GM12878 (cell line): ENCODE results near the gene CCDC32. TPM values are rescaled to one million over a fixed set of nuclear protein-coding genes. Genes with fewer than 3 reads are reported as not detected.

ENCODE experiments used
- ATAC-seq: fragments of 200-7000 bp; cut with Tn5 transposase; 3 replicates; pipeline ENCODE4 v1.9.1; 2020; ENCODE audit warnings: mild to moderate bottlenecking, moderate library complexity
- BruUV-seq: library from RNA; stranded (reverse); fragments of 400-500 nt; replicated peaks from 2 replicates; lab custom pipeline; 2021; lab: Mats Ljungman, UMichigan
- CTCF ChIA-PET: fragments of 300-600 bp; sonication (Branson Sonifier 250); formaldehyde crosslinking; extraction: SDS; loops from one replicate; lab custom pipeline; 2021; ENCODE audit warnings: inconsistent platforms; lab: Yijun Ruan, JAX
- POLR2A ChIA-PET: fragments of 350-600 bp; formaldehyde crosslinking; extraction: SDS; loops from one replicate; lab custom pipeline; 2021; ENCODE audit warnings: inconsistent platforms; lab: Charles Lee
- RAD21 ChIA-PET: fragments of 300-600 bp; sonication (Branson Sonifier 250); formaldehyde crosslinking; loops from one replicate; lab custom pipeline; 2023; ENCODE audit warnings: antibody characterized with exemption; ENCODE audit not compliant: unreplicated experiment; lab: Charles Lee
- SMC1A ChIA-PET: fragments of 300-600 bp; sonication (Branson Sonifier 250); formaldehyde crosslinking; loops from one replicate; lab custom pipeline; 2023; ENCODE audit not compliant: unreplicated experiment, uncharacterized antibody; lab: Charles Lee
- DNase-seq: peaks from one replicate; pipeline ENCODE4 v3.0.0-alpha.2; 2011; ENCODE audit warnings: low read depth, low spot score
- FAIRE-seq: peaks from 3 replicates; lab custom pipeline; 2011; peaks lifted over from hg19 to GRCh38; lab: Jason Lieb, UNC
- H2AFZ ChIP-seq: 2 replicates; pipeline ENCODE4 v1.6.0; 2011; ENCODE audit warnings: low read depth, low read length, control low read depth; ENCODE audit not compliant: control insufficient read depth
- H3K27ac ChIP-seq: 2 replicates; pipeline ENCODE4 v1.5.1; 2011; ENCODE audit warnings: control low read depth; ENCODE audit not compliant: control insufficient read depth, insufficient read depth
- H3K27me3 ChIP-seq, 2 experiments: replicated peaks in 1 of 2; 2 replicates each; pipeline versions ENCODE4 v1.6.0 to v1.6.1; 2011; ENCODE audit warnings: low read length in 1 of 2; ENCODE audit not compliant: control insufficient read depth in 2 of 2, insufficient read depth in 2 of 2
- H3K36me3 ChIP-seq, 2 experiments: 2 replicates each; pipeline ENCODE4 v1.5.1; 2011; ENCODE audit warnings: low read length in 1 of 2; ENCODE audit not compliant: control insufficient read depth in 2 of 2, insufficient read depth in 2 of 2
- H3K4me1 ChIP-seq: 2 replicates; pipeline ENCODE4 v1.6.1; 2011; ENCODE audit warnings: mild to moderate bottlenecking, low read length, moderate library complexity, mixed read lengths; ENCODE audit not compliant: control insufficient read depth, insufficient read depth
- H3K4me2 ChIP-seq: 2 replicates; pipeline ENCODE4 v1.6.0; 2011; ENCODE audit warnings: control low read depth; ENCODE audit not compliant: control insufficient read depth, insufficient read depth
- H3K4me3 ChIP-seq: fragments of 200-600 bp; sonication (generic); 2 replicates; pipeline ENCODE4 v1.5.1; 2016
- H3K79me2 ChIP-seq: 2 replicates; pipeline ENCODE4 v1.6.0; 2011; ENCODE audit warnings: low read length; ENCODE audit not compliant: control insufficient read depth, insufficient read depth
- H3K9ac ChIP-seq: 2 replicates; pipeline ENCODE4 v1.8.0; 2011; ENCODE audit warnings: low read length, control low read depth, mixed read lengths; ENCODE audit not compliant: control insufficient read depth, insufficient read depth
- H3K9me3 ChIP-seq: replicated peaks from 3 replicates; pipeline ENCODE4 v1.5.1; 2011; ENCODE audit warnings: mild to moderate bottlenecking, low read length; ENCODE audit not compliant: control insufficient read depth, insufficient read depth
- H4K20me1 ChIP-seq: 2 replicates; pipeline ENCODE4 v1.6.0; 2011; ENCODE audit not compliant: control insufficient read depth, insufficient read depth
- CEBPB ChIP-seq, 2 experiments: fragments of 150-350 bp in 1 of 2; IDR thresholded peaks; 2 replicates each; pipeline ENCODE4 v1.6.1; 2012 to 2014; ENCODE audit warnings: low read depth in 2 of 2, low read length in 2 of 2, borderline replicate concordance in 1 of 2, inconsistent platforms in 1 of 2
- SIN3A ChIP-seq: IDR thresholded peaks from 2 replicates; pipeline ENCODE4 v1.6.1; 2012; ENCODE audit warnings: low read depth, low read length, improper control_type of control experiment
- SIX5 ChIP-seq: IDR thresholded peaks from 2 replicates; pipeline ENCODE4 v1.6.1; 2011; ENCODE audit warnings: mild to moderate bottlenecking, low read depth, low read length, moderate library complexity; ENCODE audit not compliant: severe bottlenecking
- in situ Hi-C: fragments of 300-500 bp; cut with MboI; formaldehyde crosslinking; loops from 9 replicates; pipeline ENCODE4 v1.14.3; 2018; ENCODE audit warnings: mixed read lengths
- intact Hi-C: fragments of 100-400 bp; cut with micrococcal nuclease; formaldehyde crosslinking; loops from one replicate; pipeline ENCODE4 v1.14.2; 2022; ENCODE audit not compliant: unreplicated experiment
- polyA plus RNA-seq, 11 experiments: library from polyadenylated mRNA; depleted of rRNA in 4 of 11; unstranded in 6 of 11; stranded (reverse) in 5 of 11; fragments of >200 nt; fragmentation: Nextera tagmentation in 4 of 11; fragmentation: Illumina TruSeq in 1 of 11; extraction: Ambion mirVana in 4 of 11; extraction: Trizol in 1 of 11; gene quantifications; 1 replicate in 1 of 11; 2 replicates in 10 of 11; pipeline versions ENCODE4 v1.2.1 to v1.2.3, GENCODE V29; 2011 to 2016; ENCODE audit warnings: inconsistent platforms in 2 of 11, missing spikeins in 2 of 11, low read depth in 1 of 11
- total RNA-seq, 4 experiments: library from RNA; depleted of rRNA in 3 of 4; stranded (reverse); fragments of >200 nt in 3 of 4; fragmentation: Illumina TruSeq in 1 of 4; extraction: Trizol in 1 of 4; gene quantifications; 2 replicates each; pipeline versions ENCODE4 v1.2.1 to v1.2.3, GENCODE V29; 2013 to 2021
- TF ChIP-seq, protein P1 (sequence below): fragments of 450-650 bp; IDR thresholded peaks from 2 replicates; pipeline ENCODE4 v1.6.1; 2016; ENCODE audit warnings: mild to moderate bottlenecking

Gene CCDC32
- total and polyA plus RNA-seq, 10 of the 15 experiments (the other 5 are each of a cell fraction or from before 2014, with no cell fraction given) = 30.2 to 74.3 (median 46.5) TPM

- no TSS peak for BruUV-seq
- H3K4me1 ChIP-seq = peaks cover 5% of the 10 kb centered on the region; the same call in 1 of the 2 replicates
- TF ChIP-seq SIX5 = no peak
- TF ChIP-seq, protein P1, sequence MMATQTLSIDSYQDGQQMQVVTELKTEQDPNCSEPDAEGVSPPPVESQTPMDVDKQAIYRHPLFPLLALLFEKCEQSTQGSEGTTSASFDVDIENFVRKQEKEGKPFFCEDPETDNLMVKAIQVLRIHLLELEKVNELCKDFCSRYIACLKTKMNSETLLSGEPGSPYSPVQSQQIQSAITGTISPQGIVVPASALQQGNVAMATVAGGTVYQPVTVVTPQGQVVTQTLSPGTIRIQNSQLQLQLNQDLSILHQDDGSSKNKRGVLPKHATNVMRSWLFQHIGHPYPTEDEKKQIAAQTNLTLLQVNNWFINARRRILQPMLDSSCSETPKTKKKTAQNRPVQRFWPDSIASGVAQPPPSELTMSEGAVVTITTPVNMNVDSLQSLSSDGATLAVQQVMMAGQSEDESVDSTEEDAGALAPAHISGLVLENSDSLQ = no peak
- TF ChIP-seq CEBPB (IDR thresholded peaks at IDR 0.05; ENCODE audit: borderline replicate concordance in 1 of 2, low read depth in 2 of 2, low read length in 2 of 2) = no peak
- no peak for TF ChIP-seq SIN3A
- TF ChIP-seq, all 136 proteins: peak for 0
- FAIRE-seq = no peak
- Histone ChIP-seq H3K79me2 (peaks cover 7% of the 10 kb centered on the region), H4K20me1 (no peaks in the 10 kb centered on the region), H3K9me3 (no peaks in the 10 kb centered on the region), H3K27ac (no peak overlapping the region), H3K27me3 (no peaks in the 10 kb centered on the region), H3K4me3 (no peak overlapping the region), H3K4me2 (no peak overlapping the region), H3K9ac (no peak overlapping the region), H3K36me3 (peaks cover 4 to 9% of the 10 kb centered on the region in 2 experiments; a peak in 3 of 4 replicates), H2AFZ (no peak overlapping the region)
- ChIA-PET RAD21 (interaction anchor here (0.6 kb wide), 1 partner anchor 14 kb away, joined by 3 read pairs; no protein-coding TSS in a partner anchor), CTCF (interaction anchor here (1.0 kb wide), 1 partner anchor 15 kb away, joined by 3 read pairs; no protein-coding TSS in a partner anchor), SMC1A (interaction anchor here (0.7 to 1.0 kb wide), 2 partner anchors 48 to 55 kb away, joined by 3 read pairs; no protein-coding TSS in a partner anchor), POLR2A (no interaction called here)
- no peak for ATAC-seq
- intact Hi-C loops (no loop called here), in situ Hi-C loops (no loop called here)
- no peak for DNase-seq
These were observed 10.3 kb upstream of the CCDC32 start for GRCh38 chr15:40575113-40575512.
